Measurements from ENCODE around the gene ZC3H18. TPM values are rescaled to one million over a fixed set of nuclear protein-coding genes. Genes with fewer than 3 reads are reported as not detected.

ZC3H18 gene
- total RNA-seq, 4 donors from 2014 or later, result 8.8 to 19.2 (median 13.5) TPM

DNA sequence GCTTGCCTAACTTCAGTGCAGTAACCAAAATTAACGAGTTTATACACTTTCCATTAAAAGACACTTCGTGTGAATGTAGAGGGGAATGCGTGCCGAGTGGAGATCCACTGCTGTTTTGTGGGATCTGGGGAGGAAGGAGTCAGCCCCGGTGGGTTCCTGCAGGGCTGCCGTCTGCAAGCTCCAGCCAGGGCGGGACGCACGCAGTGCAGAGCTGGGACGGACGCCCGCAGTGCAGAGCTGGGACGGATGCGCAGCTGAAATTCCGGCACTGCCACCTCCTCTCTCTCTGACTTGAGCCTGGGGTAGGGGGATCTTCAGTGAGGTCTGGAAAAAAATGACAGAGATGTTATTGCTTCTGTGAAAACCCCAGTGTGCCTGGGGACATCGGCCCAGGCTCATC lies 16.5 kb upstream of the ZC3H18 start:
- TF ChIP-seq, protein P1, sequence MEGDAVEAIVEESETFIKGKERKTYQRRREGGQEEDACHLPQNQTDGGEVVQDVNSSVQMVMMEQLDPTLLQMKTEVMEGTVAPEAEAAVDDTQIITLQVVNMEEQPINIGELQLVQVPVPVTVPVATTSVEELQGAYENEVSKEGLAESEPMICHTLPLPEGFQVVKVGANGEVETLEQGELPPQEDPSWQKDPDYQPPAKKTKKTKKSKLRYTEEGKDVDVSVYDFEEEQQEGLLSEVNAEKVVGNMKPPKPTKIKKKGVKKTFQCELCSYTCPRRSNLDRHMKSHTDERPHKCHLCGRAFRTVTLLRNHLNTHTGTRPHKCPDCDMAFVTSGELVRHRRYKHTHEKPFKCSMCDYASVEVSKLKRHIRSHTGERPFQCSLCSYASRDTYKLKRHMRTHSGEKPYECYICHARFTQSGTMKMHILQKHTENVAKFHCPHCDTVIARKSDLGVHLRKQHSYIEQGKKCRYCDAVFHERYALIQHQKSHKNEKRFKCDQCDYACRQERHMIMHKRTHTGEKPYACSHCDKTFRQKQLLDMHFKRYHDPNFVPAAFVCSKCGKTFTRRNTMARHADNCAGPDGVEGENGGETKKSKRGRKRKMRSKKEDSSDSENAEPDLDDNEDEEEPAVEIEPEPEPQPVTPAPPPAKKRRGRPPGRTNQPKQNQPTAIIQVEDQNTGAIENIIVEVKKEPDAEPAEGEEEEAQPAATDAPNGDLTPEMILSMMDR (IDR thresholded peaks at IDR 0.05; ENCODE audit: low read depth), result no peak

DNA sequence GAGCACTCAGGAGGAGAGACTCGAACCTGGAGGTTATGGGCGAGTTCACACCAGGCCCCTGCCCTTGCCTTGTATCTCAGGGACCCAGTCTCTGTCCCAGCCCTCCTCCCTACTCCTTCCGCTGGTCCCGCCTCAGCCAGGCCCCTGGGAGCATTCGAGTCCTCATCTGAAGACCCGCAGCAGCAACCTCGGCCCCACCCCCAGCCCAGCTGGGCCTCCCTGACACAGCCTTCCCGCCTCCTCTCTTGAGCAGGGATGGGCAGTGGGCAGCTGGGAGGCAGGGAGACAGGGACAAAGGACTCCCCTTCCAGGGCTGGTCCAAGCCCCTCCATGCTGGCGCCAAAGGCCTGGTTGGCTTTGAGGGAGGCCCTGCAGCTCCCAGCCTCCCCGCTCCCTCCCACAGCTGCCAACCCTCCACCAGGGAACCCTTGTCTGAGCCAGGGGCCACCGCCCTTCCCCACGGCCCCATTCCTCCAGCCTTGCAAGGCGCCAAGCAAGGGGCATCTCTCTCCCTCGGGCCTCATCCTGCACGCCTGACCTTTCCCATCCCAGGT lies 15.4 kb upstream of the ZC3H18 start:
- TF ChIP-seq, protein P1 (IDR thresholded peaks at IDR 0.05; ENCODE audit: low read depth), result no peak

DNA sequence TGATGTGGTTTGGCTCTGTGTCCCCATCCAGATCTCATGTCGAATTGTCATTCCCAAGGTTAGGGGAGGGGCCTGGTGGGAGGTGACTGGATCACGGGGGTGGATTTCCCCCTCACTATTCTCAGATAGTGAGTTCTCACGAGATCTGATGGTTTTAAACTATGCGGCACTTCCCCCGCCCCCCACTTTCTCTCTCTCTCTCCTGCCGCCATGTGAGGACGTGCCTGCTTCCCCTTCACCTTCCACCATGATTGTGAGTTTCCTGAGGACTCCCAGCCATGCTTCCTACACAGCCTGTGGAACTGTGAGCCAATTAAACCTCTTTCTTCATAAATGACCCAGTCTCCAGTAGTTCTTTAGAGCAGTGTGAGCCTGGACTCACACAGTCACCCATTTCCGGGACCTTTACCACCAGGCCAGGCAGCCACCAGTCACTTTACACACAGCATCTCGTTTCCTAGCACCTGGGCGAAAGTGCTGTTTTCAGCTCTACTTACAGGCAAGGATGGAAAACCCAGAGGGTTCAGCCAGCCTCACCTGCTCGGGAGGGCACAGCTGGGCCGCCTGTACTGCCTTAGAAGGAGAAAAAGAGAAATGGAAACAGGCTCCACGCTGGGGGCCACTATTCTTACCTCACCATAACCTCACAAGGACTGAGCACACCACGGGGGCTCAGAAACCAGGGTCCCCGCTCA lies 13.8 kb upstream of the ZC3H18 start:
- TF ChIP-seq, protein P1 (IDR thresholded peaks at IDR 0.05; ENCODE audit: low read depth), result no peak

DNA sequence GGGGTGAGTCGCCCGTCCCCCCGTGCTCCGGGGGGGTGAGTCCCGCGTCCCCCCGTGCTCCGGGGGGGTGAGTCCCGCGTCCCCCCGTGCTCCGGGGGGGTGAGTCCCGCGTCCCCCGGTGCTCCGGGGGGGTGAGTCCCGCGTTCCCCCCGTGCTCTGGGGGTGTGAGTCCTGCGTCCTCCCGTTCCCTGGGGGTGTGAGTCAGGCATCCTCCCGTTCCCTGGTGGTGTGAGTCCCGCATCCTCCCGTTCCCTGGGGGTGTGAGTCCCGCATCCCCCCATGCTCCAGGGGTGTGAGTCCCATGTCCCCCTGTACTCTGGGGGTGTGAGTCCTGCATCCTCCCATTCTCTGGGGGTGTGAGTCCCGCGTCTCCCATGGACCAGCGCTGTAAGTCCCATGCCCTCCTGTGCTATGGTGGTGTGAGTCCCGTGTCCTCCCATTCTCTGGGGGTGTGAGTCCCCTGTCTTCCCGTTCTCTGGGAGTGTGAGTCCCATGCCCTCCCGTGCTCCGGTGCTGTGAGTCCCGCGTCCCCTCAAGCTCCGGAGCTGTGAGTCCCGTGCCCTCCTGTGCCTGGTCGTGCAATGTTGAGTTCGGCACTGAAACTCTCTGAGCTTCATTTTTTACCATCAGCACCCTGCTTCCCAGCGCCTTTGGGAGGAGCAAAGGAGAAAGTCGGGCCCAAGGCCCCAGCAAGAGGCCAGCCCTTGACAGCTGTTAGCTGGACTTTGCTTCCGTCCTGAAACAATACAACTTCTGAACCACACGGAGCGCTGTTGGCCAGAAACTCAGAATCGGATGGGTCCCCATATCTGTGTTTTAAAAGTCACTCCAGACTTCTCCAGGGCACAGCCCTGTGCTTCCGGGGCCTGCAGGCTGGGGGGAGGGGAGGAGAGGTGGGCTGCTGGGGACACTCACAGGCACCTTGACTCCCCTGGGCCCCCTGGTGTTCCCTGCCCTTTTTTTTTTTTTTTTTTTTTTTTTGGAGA lies 11.5 kb upstream of the ZC3H18 start:
- TF ChIP-seq, protein P1 (IDR thresholded peaks at IDR 0.05; ENCODE audit: low read depth), result no peak

DNA sequence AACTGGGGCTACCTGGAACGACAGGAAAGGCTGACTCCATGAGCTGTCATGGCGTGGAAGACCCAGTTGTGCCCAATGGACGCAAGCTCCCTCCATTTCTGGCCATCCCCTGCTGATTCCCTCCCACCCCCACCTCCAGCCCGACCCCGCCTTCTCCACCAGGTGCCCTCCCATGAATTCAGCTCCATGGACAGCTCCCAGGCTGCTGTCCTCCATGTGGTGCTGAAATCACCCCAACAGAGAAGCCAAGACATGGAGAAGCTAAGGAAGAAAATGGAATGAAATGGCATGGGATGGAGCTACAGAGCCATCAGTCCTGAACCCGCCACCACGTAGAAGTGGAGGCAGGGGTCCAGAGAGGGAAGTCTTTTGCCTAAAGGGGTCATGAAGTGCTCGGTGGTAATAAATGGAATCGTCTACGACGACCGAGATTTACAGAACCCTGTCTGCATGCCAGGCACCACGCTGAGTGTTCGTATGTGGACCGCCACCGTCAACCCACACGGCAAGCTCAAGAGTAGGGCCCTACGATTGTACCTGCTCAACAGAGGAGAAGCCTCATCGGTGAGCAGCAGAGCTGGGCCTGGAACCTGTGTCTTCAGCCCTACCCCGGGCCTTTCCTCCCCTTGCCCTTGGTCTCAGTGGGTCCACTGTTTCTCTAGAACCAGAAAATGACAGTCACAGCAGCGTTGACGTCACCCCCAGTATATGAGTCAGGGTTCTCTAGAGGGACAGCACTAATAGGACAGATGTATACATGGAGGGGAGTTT lies 9.3 kb upstream of the ZC3H18 start:
- TF ChIP-seq, protein P1 (IDR thresholded peaks at IDR 0.05; ENCODE audit: low read depth), result no peak

DNA sequence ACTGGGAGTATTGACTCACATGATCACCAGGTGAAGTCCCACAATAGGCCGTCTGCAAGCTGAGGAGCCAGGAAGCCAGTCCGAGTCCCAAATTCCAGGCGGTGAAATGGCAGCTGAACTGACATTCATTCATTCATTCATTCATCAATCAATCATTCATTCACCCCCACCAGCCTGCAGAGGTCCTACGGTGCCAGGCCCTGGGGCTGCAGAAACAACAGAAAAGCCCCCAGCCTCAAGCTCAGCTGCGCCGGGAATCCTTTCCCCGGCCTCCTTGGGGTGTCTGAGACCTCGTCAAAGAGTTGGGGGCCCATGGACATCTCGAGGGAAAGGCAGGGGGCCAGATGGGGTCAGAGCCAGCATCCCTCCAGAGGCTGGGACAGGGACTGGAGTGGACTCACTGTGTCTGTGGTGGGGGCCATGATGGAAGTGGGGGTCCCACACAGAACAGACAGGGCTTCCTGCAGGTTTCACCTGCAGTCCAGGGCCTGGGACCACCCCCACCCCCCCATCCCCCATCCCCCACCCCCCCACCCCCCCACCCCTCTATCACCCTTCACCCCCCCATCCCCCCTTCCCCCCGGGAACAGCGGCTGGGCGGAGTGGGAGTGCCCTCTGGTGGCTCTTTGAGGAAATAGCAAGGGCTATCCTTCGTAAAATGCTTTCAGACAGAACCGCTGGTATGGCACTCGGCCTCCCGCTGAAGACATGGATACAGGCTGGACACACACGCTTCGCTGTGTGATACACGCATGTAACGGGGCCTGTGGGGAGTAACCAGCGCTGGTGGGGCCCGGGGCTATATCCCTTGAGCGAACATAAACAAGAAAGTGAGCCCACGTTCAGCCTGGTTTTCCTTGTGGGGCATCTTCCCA lies 8.5 kb upstream of the ZC3H18 start:
- TF ChIP-seq, protein P1 (IDR thresholded peaks at IDR 0.05; ENCODE audit: low read depth), result no peak

All from subcutaneous adipose tissue (tissue), 4 donors.